ENCODE measurements around the gene NKPD1.

DNA sequence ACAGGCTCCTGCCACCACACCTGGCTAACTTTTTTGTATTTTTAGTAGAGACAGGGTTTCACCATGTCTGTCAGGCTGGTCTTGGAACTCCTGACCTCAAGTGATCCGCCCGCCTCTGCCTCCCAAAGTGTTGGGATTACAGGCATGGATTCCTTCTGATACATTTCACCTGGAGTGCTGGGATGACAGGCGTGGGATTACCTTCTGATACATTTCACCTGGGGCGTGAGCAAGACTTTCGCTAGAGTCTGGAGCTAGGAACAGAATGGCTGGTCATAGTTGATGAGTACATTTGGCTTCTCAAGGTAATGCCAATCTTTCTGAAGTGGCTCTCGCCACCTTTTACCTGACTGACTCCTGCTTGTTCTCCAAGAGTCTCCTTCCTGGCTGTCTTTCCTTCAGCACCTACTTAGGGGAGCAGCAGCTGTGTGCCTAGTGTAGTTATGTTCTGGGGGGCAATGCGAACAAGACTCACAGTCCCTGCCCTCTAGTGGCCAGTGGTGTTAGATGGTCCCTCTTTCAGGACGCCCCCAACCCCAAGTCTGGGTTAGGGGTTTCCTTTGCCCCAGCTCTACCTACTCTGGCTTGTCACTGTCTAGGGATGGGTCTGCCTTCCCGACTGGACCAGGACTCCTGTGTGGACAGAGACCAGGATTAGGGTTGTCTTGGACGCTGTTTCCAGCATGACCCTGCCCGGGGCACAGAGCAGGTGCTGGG lies 48.5 kb downstream of the NKPD1 start:
- TF ChIP-seq POLR2AphosphoS5 (IDR thresholded peaks at IDR 0.05) (no peak), POLR2A (IDR thresholded peaks at IDR 0.05) (no peak)
- TF ChIP-seq, protein P1, sequence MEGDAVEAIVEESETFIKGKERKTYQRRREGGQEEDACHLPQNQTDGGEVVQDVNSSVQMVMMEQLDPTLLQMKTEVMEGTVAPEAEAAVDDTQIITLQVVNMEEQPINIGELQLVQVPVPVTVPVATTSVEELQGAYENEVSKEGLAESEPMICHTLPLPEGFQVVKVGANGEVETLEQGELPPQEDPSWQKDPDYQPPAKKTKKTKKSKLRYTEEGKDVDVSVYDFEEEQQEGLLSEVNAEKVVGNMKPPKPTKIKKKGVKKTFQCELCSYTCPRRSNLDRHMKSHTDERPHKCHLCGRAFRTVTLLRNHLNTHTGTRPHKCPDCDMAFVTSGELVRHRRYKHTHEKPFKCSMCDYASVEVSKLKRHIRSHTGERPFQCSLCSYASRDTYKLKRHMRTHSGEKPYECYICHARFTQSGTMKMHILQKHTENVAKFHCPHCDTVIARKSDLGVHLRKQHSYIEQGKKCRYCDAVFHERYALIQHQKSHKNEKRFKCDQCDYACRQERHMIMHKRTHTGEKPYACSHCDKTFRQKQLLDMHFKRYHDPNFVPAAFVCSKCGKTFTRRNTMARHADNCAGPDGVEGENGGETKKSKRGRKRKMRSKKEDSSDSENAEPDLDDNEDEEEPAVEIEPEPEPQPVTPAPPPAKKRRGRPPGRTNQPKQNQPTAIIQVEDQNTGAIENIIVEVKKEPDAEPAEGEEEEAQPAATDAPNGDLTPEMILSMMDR (IDR thresholded peaks at IDR 0.05) = no peak

Measured in prostate gland (tissue), 2 donors.